ENCODE results near the gene HOXA6.

The HOXA6 gene

GRCh38 chr7:27138985-27139333 lies 8.6 kb downstream of the HOXA6 start:
- H3K36me3 ChIP-seq (ENCODE audit: insufficient read depth) = no peaks in the 10 kb centered on the region
- no peak overlapping the region for H3K27ac ChIP-seq
- TF ChIP-seq CTCF (conservative IDR thresholded peaks at IDR 0.05; ENCODE audit: low read depth, low read length) = no peak
- no peak overlapping the region for H3K4me2 ChIP-seq
- no peak overlapping the region for H3K4me3 ChIP-seq (IDR thresholded peaks at IDR 0.05; ENCODE audit: insufficient read depth, low read depth, low read length)
- H3K27me3 ChIP-seq (ENCODE audit: insufficient read depth, low read depth) = no peaks in the 10 kb centered on the region
- no peak overlapping the region for H3K9ac ChIP-seq
- H4K20me1 ChIP-seq (ENCODE audit: insufficient read depth) = no peaks in the 10 kb centered on the region
- no peak overlapping the region for H2AFZ ChIP-seq (ENCODE audit: low read depth)
- H3K4me1 ChIP-seq (ENCODE audit: low read depth, poor library complexity, severe bottlenecking) = peaks cover 18% of the 10 kb centered on the region
- no peaks in the 10 kb centered on the region for H3K79me2 ChIP-seq (ENCODE audit: insufficient read depth, low read depth)

- Histone ChIP-seq H3K36me3 (ENCODE audit: insufficient read depth) (no peaks in the 10 kb centered on the region), H3K9ac (no peak overlapping the region), H3K27ac (no peak overlapping the region), H3K79me2 (ENCODE audit: insufficient read depth, low read depth) (no peaks in the 10 kb centered on the region), H3K27me3 (ENCODE audit: insufficient read depth, low read depth) (no peaks in the 10 kb centered on the region), H4K20me1 (ENCODE audit: insufficient read depth) (no peaks in the 10 kb centered on the region), H3K4me1 (ENCODE audit: low read depth, poor library complexity, severe bottlenecking) (peaks cover 23% of the 10 kb centered on the region), H2AFZ (ENCODE audit: low read depth) (no peak overlapping the region), H3K4me2 (no peak overlapping the region), H3K4me3 (IDR thresholded peaks at IDR 0.05; ENCODE audit: insufficient read depth, low read depth, low read length) (no peak overlapping the region)
- no peak for TF ChIP-seq CTCF (conservative IDR thresholded peaks at IDR 0.05; ENCODE audit: low read depth, low read length)
Measured at GRCh38 chr7:27138472-27138871, 9.1 kb downstream of the HOXA6 start.

GRCh38 chr7:27137640-27138315 lies 9.8 kb downstream of the HOXA6 start:
- H3K27me3 ChIP-seq (ENCODE audit: insufficient read depth, low read depth) = no peaks in the 10 kb centered on the region
- no peak overlapping the region for H3K27ac ChIP-seq
- H3K9ac ChIP-seq = no peak overlapping the region
- H2AFZ ChIP-seq (ENCODE audit: low read depth) = no peak overlapping the region
- TF ChIP-seq CTCF (conservative IDR thresholded peaks at IDR 0.05; ENCODE audit: low read depth, low read length) = no peak
- H3K4me1 ChIP-seq (ENCODE audit: low read depth, poor library complexity, severe bottlenecking) = peaks cover 25% of the 10 kb centered on the region
- no peak overlapping the region for H3K4me3 ChIP-seq (IDR thresholded peaks at IDR 0.05; ENCODE audit: insufficient read depth, low read depth, low read length)
- no peaks in the 10 kb centered on the region for H3K79me2 ChIP-seq (ENCODE audit: insufficient read depth, low read depth)
- H3K4me2 ChIP-seq = no peak overlapping the region
- H4K20me1 ChIP-seq (ENCODE audit: insufficient read depth) = no peaks in the 10 kb centered on the region
- H3K36me3 ChIP-seq (ENCODE audit: insufficient read depth) = no peaks in the 10 kb centered on the region

- Histone ChIP-seq H3K27ac (peak overlapping the region; percentile 12; the same call in 1 of the 2 replicates), H3K4me1 (ENCODE audit: low read depth, poor library complexity, severe bottlenecking) (peaks cover 34% of the 10 kb centered on the region), H3K9ac (no peak overlapping the region)
Measured at GRCh38 chr7:27134392-27134791, 13.2 kb downstream of the HOXA6 start.

More at GRCh38 chr7:27134392-27134791, 13.2 kb downstream of the HOXA6 start:
- Histone ChIP-seq H3K4me3 (IDR thresholded peaks at IDR 0.05; ENCODE audit: insufficient read depth, low read depth, low read length) (no peak overlapping the region), H3K27me3 (ENCODE audit: insufficient read depth, low read depth) (no peaks in the 10 kb centered on the region), H3K79me2 (ENCODE audit: insufficient read depth, low read depth) (no peaks in the 10 kb centered on the region; the same call in 1 of the 2 replicates), H3K36me3 (ENCODE audit: insufficient read depth) (no peaks in the 10 kb centered on the region), H2AFZ (ENCODE audit: low read depth) (no peak overlapping the region), H3K4me2 (peak overlapping the region; percentile 52), H4K20me1 (ENCODE audit: insufficient read depth) (no peaks in the 10 kb centered on the region)
- no peak for TF ChIP-seq CTCF (conservative IDR thresholded peaks at IDR 0.05; ENCODE audit: low read depth, low read length)
